Pancreas (tissue), 10 donors: Measurements from ENCODE around the gene RNH1. TPM values are rescaled to one million over a fixed set of nuclear protein-coding genes. Genes with fewer than 3 reads are reported as not detected.

Experiments used
- ATAC-seq, 4 donors: fragments of 200-7000 bp; cut with Tn5 transposase; one replicate each; pipeline versions ENCODE4 v1.8.0 to v1.9.1; 2020; ENCODE audit warnings: mild to moderate bottlenecking in 4 of 4, moderate library complexity in 4 of 4
- DNase-seq, 6 donors: peaks; one replicate each; pipeline ENCODE4 v3.0.0-alpha.2; 2020
- FAIRE-seq: peaks from 2 replicates; lab custom pipeline; 2012; peaks lifted over from hg19 to GRCh38; lab: Jason Lieb, UNC
- H3K27ac ChIP-seq, 4 donors: fragments of 200-600 bp; sonication (generic); 1 replicate in 3 of 4; 2 replicates in 1 of 4; pipeline versions ENCODE4 v1.5.0 to v1.8.0; 2020
- H3K27me3 ChIP-seq, 4 donors: fragments of 200-600 bp; one replicate each; pipeline ENCODE4 v1.8.0; 2021
- H3K36me3 ChIP-seq, 3 donors: fragments of 200-600 bp; sonication (generic) in 1 of 3; one replicate each; pipeline versions ENCODE4 v1.5.0 to v1.8.0; 2020 to 2021
- H3K4me1 ChIP-seq, 3 donors: fragments of 200-600 bp; one replicate each; pipeline ENCODE4 v1.8.0; 2021
- H3K4me3 ChIP-seq, 4 donors: fragments of 200-600 bp; sonication (generic) in 2 of 4; one replicate each; pipeline versions ENCODE4 v1.5.0 to v1.8.0; 2020 to 2021
- H3K9me3 ChIP-seq, 4 donors: fragments of 200-600 bp; one replicate each; pipeline ENCODE4 v1.8.0; 2021
- CTCF ChIP-seq, 4 donors: fragments of 200-600 bp; sonication (generic) in 3 of 4; IDR thresholded peaks; one replicate each; pipeline versions ENCODE4 v1.5.0 to v1.8.0; 2021; ENCODE audit warnings: antibody characterized with exemption in 4 of 4
- WGBS, 2 donors: extraction: QIAGEN DNeasy Blood & Tissue Kit; methylation state at CpG; one replicate each; pipeline ENCODE4 v1.1.7; 2013; 5-methylcytosine and 5-hydroxymethylcytosine counted together
- intact Hi-C, 3 donors: fragments of 100-400 bp; cut with DNase I; formaldehyde crosslinking; loops; one replicate each; pipeline versions ENCODE4 v1.11.1 to v1.14.2; 2022
- polyA plus RNA-seq, 2 donors: library from polyadenylated mRNA; stranded (reverse); fragments of 200-250 nt; gene quantifications; one replicate each; pipeline ENCODE4 v1.2.3, GENCODE V29; 2013
- total RNA-seq, 6 donors: library from RNA; stranded (reverse); fragmentation: NEBNext Ultra II Directional in 4 of 6; extraction: Animal tissue kit (Norgen Biotek cat#: 25700) in 4 of 6; gene quantifications; one replicate each; pipeline versions ENCODE4 v1.2.1 to v1.2.4, GENCODE V29; 2021 to 2023
- donor health status: healthy with polysubstance abuse.
- donor health status: DM: no; HTN: no; CAD: no; lungs with moderate emphysema.
- donor health status: DM: no; HTN: no; CAD: no.
- donor health status: control.
- donor health status: control.
- donor health status: Bipolar disorder and iron deficiency.
- donor health status: DM: yes; HTN: yes; CAD: no.
- donor health status: DM: no; HTN: no; CAD: no.
- donor health status: DM: no; HTN: no; CAD: no.
- donor health status: DM: yes; HTN: yes; CAD: no.

Gene RNH1
- total and polyA plus RNA-seq, 8 donors, result 38.9 to 87.7 (median 63.9) TPM

- Histone ChIP-seq H3K27me3 (no peaks in the 10 kb centered on the region), H3K9me3 (no peaks in the 10 kb centered on the region), H3K4me3 (peak overlapping the region in 1 of 4 donors; percentile 39), H3K36me3 (peaks cover 6 to 25% (median 22%) of the 10 kb centered on the region in 3 donors), H3K4me1 (peaks cover 5 to 16% (median 11%) of the 10 kb centered on the region in 3 donors), H3K27ac (peak overlapping the region in 3 of 4 donors; percentile 5 to 50 (median 39))
- TF ChIP-seq CTCF (IDR thresholded peaks at IDR 0.05), result no peak
- WGBS, 2 donors, result 83 to 87% methylated on average over 23 to 24 of the region's 24 CpGs
- intact Hi-C loops, result no loop called here
- no peak for FAIRE-seq
- peak in 2 of 6 donors; percentile 39 to 63 for DNase-seq
- ATAC-seq, result no peak
Observed at GRCh38 chr11:503179-503981, 3.7 kb downstream of the RNH1 start.

- peak in 2 of 6 donors; percentile 33 to 77 for DNase-seq
Observed at GRCh38 chr11:502288-503178, 4.5 kb downstream of the RNH1 start.

GRCh38 chr11:501683-502287 lies 5.3 kb downstream of the RNH1 start:
- DNase-seq (peak in 1 of 6 donors; percentile 53), FAIRE-seq (no peak), ATAC-seq (no peak)
- WGBS, 2 donors, result 80 to 90% methylated on average over 18 to 19 of the region's 19 CpGs
- TF ChIP-seq CTCF (IDR thresholded peaks at IDR 0.05), result no peak
- intact Hi-C loops, result no loop called here
- no peak overlapping the region for H3K4me3 ChIP-seq
- no peaks in the 10 kb centered on the region for H3K9me3 ChIP-seq
- H3K36me3 ChIP-seq, result peaks cover 12 to 35% (median 33%) of the 10 kb centered on the region in 3 donors
- H3K27me3 ChIP-seq, result no peaks in the 10 kb centered on the region
- H3K27ac ChIP-seq, result no peak overlapping the region
- peaks cover 5 to 12% (median 11%) of the 10 kb centered on the region in 3 donors for H3K4me1 ChIP-seq

More at GRCh38 chr11:502288-503178, 4.5 kb downstream of the RNH1 start:
- no peaks in the 10 kb centered on the region for H3K9me3 ChIP-seq
- peaks cover 12 to 33% (median 30%) of the 10 kb centered on the region in 3 donors for H3K36me3 ChIP-seq
- no peak for FAIRE-seq
- no peak for ATAC-seq
- H3K27ac ChIP-seq, result no peak overlapping the region
- intact Hi-C loops, result no loop called here
- 83 to 91% methylated on average over 10 of the region's 10 CpGs for whole genome bisulfite sequencing, 2 donors
- no peak for TF ChIP-seq CTCF (IDR thresholded peaks at IDR 0.05)
- H3K27me3 ChIP-seq, result no peaks in the 10 kb centered on the region
- H3K4me3 ChIP-seq, result no peak overlapping the region
- H3K4me1 ChIP-seq, result peaks cover 5 to 12% (median 11%) of the 10 kb centered on the region in 3 donors

GRCh38 chr11:501001-501682 lies 5.9 kb downstream of the RNH1 start:
- Histone ChIP-seq H3K27me3 (no peaks in the 10 kb centered on the region), H3K27ac (no peak overlapping the region), H3K9me3 (no peaks in the 10 kb centered on the region), H3K4me3 (no peak overlapping the region), H3K36me3 (peaks cover 12 to 36% (median 35%) of the 10 kb centered on the region in 3 donors), H3K4me1 (peaks cover 5 to 12% (median 11%) of the 10 kb centered on the region in 3 donors)
- no peak for ATAC-seq
- WGBS, 2 donors, result 94 to 96% methylated on average over 24 of the region's 24 CpGs
- FAIRE-seq, result no peak
- intact Hi-C loops, result no loop called here
- TF ChIP-seq CTCF (IDR thresholded peaks at IDR 0.05), result no peak
- peak in 1 of 6 donors; percentile 68 for DNase-seq
